GM19035 (cell line): ENCODE results near the gene NAV1.

ENCODE experiments used
- ATAC-seq: cut with Tn5 transposase; IDR thresholded peaks from one replicate; pipeline ENCODE4 v1.9.1; 2021; ENCODE audit not compliant: unreplicated experiment

NAV1 gene

GRCh38 chr1:201583663-201584062 is 44.7 kb downstream of the NAV1 start:
- ATAC-seq = no peak

- no peak for ATAC-seq
Observed at GRCh38 chr1:201584471-201585092, 45.7 kb downstream of the NAV1 start.

- no peak for ATAC-seq
Observed at GRCh38 chr1:201585093-201585483, 46.2 kb downstream of the NAV1 start.

GRCh38 chr1:201585901-201586300 is 47.0 kb downstream of the NAV1 start:
- no peak for ATAC-seq

GRCh38 chr1:201586806-201587205 is 47.9 kb downstream of the NAV1 start:
- no peak for ATAC-seq

GRCh38 chr1:201587729-201588128 is 48.8 kb downstream of the NAV1 start:
- no peak for ATAC-seq
